A549 treated with CORT108297 at 1 μM for 4 hours (cell line): ENCODE data around the gene CCZ1B. TPM values are rescaled to one million over a fixed set of nuclear protein-coding genes. Genes with fewer than 3 reads are reported as not detected.

Experiments
- total RNA-seq: library from RNA; stranded (reverse); fragments of 200-300 nt; extraction: Qiagen RNA extraction; gene quantifications from 5 replicates; pipeline ENCODE4 v1.2.3, GENCODE V29; 2022

Gene CCZ1B
- 20.6 to 35.4 TPM (median 23.8 TPM) in 5 replicates for total RNA-seq

GRCh38 chr7:6826151-6826550, at the start of gene CCZ1B:
Gene CCZ1B, minus strand, starts transcription at chr7:6826275. Its CDS starts 78 bp downstream, at chr7:6826197.

GRCh38 chr7:6753964-6754363, 72.1 kb downstream of the CCZ1B start, which contains the start of gene RSPH10B2:
Gene RSPH10B2, plus strand, starts transcription at chr7:6754103. Its CDS starts 3,575 bp downstream, at chr7:6757678.

Other genes with a start within 250 kb of the CCZ1B start
- 43.7 to 53.1 TPM (median 48.6 TPM) in 5 replicates for gene ZDHHC4, start 248.8 kb downstream of the CCZ1B start, total RNA-seq
- 23.5 to 28.0 TPM (median 26.3 TPM) in 5 replicates for gene INTS15, start 236.3 kb downstream of the CCZ1B start, total RNA-seq
- gene ZNF853, start 210.7 kb downstream of the CCZ1B start, total RNA-seq: 1.8 to 2.9 TPM (median 2.2 TPM) in 5 replicates
- gene ZNF316, start 189.0 kb downstream of the CCZ1B start, total RNA-seq: 8.4 to 15.0 TPM (median 13.6 TPM) in 5 replicates
- gene ZNF12, start 119.3 kb downstream of the CCZ1B start, total RNA-seq: 8.8 to 12.2 TPM (median 9.4 TPM) in 5 replicates
- gene RSPH10B2, start 72.2 kb downstream of the CCZ1B start, total RNA-seq: 0.04 to 0.10 TPM (median 0.07 TPM) in 5 replicates